ENCODE data around the gene DNAJC7.

The DNAJC7 gene

DNA sequence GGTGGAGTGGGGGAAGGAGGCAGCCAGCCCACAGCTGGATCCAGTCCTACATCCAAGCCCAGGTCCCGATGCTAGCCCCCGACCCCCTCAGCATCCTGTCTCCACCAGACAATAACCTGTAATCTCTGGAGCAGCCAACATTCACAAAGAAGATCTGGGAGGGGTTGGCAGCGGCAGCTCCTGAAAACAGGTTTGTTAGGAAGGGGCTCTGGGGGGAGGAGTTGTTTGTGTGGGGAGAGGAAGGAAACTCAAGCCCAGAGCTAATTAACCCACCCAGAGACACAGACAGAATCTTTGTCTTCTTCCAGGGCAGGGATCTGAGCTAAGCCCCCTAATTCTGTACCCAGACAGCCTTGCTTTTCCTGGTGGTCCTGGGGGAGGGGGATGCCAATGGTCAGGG, 37.8 kb upstream of the DNAJC7 start:
- H3K27ac ChIP-seq (replicated peaks): no peak overlapping the region
- H3K4me3 ChIP-seq (replicated peaks; ENCODE audit: insufficient read depth, low read length): no peak overlapping the region
- DNase-seq (ENCODE audit: low read depth in 1 of 2, low spot score in 1 of 2): no peak
- peaks cover 12% of the 10 kb centered on the region for H3K27me3 ChIP-seq (ENCODE audit: insufficient read depth, poor library complexity, severe bottlenecking)
- TF ChIP-seq SPI1 (IDR thresholded peaks at IDR 0.05; ENCODE audit: borderline replicate concordance, low read depth): no peak
- no peak for TF ChIP-seq POLR2AphosphoS5 (IDR thresholded peaks at IDR 0.05; ENCODE audit: low read depth)
- TF ChIP-seq GABPA (IDR thresholded peaks at IDR 0.05; ENCODE audit: low read depth): no peak
- TF ChIP-seq, protein P1, sequence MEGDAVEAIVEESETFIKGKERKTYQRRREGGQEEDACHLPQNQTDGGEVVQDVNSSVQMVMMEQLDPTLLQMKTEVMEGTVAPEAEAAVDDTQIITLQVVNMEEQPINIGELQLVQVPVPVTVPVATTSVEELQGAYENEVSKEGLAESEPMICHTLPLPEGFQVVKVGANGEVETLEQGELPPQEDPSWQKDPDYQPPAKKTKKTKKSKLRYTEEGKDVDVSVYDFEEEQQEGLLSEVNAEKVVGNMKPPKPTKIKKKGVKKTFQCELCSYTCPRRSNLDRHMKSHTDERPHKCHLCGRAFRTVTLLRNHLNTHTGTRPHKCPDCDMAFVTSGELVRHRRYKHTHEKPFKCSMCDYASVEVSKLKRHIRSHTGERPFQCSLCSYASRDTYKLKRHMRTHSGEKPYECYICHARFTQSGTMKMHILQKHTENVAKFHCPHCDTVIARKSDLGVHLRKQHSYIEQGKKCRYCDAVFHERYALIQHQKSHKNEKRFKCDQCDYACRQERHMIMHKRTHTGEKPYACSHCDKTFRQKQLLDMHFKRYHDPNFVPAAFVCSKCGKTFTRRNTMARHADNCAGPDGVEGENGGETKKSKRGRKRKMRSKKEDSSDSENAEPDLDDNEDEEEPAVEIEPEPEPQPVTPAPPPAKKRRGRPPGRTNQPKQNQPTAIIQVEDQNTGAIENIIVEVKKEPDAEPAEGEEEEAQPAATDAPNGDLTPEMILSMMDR (IDR thresholded peaks at IDR 0.05; ENCODE audit: insufficient read depth, low read length): no peak
- TF ChIP-seq, protein P2, sequence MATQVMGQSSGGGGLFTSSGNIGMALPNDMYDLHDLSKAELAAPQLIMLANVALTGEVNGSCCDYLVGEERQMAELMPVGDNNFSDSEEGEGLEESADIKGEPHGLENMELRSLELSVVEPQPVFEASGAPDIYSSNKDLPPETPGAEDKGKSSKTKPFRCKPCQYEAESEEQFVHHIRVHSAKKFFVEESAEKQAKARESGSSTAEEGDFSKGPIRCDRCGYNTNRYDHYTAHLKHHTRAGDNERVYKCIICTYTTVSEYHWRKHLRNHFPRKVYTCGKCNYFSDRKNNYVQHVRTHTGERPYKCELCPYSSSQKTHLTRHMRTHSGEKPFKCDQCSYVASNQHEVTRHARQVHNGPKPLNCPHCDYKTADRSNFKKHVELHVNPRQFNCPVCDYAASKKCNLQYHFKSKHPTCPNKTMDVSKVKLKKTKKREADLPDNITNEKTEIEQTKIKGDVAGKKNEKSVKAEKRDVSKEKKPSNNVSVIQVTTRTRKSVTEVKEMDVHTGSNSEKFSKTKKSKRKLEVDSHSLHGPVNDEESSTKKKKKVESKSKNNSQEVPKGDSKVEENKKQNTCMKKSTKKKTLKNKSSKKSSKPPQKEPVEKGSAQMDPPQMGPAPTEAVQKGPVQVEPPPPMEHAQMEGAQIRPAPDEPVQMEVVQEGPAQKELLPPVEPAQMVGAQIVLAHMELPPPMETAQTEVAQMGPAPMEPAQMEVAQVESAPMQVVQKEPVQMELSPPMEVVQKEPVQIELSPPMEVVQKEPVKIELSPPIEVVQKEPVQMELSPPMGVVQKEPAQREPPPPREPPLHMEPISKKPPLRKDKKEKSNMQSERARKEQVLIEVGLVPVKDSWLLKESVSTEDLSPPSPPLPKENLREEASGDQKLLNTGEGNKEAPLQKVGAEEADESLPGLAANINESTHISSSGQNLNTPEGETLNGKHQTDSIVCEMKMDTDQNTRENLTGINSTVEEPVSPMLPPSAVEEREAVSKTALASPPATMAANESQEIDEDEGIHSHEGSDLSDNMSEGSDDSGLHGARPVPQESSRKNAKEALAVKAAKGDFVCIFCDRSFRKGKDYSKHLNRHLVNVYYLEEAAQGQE (IDR thresholded peaks at IDR 0.05; ENCODE audit: insufficient replicate concordance, low read depth): no peak

DNA sequence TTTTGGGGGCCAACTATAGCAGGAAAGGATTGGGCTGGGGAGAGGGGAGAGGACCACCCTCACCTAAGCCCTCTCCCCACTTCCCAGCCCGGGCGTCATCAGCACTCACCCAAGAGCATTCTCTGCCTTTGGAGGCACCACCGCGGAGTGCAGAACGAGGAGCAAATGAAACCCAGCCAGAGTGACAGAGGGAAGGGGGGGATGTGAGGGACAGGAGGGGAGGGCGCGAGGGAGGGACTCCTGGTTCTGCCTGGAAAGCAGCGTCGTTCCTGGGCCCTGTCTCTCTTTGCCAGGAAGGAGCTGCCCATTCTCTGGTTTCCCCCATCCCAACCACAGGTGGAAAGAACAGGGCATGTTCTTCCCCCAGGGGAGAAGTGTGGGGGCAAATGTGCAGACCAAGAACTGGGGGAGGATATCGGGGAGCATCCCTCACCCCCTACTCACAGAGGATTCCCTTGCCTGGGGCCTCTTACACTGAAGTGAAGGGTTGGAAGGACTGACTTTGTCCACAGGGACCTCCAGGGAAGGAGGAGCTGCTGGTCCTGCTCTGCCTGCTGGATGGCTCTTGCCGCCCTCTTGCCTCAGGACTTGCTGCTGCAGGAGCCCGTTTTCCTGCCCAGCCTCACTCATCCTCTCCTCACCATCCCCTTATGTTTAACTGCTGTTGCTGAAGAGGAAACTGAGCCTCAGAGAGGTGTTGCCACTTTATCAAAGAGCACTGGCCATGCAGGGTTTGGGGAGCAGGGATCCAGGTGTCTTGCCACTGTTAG, 36.7 kb upstream of the DNAJC7 start:
- Histone ChIP-seq H3K4me3 (replicated peaks; ENCODE audit: insufficient read depth, low read length) (no peak overlapping the region), H3K27ac (replicated peaks) (no peak overlapping the region), H3K27me3 (ENCODE audit: insufficient read depth, poor library complexity, severe bottlenecking) (peaks cover 12% of the 10 kb centered on the region)
- no peak for TF ChIP-seq GABPA (IDR thresholded peaks at IDR 0.05; ENCODE audit: low read depth)
- TF ChIP-seq, protein P1 (IDR thresholded peaks at IDR 0.05; ENCODE audit: insufficient read depth, low read length): no peak
- DNase-seq (ENCODE audit: low read depth in 1 of 2, low spot score in 1 of 2): no peak

DNA sequence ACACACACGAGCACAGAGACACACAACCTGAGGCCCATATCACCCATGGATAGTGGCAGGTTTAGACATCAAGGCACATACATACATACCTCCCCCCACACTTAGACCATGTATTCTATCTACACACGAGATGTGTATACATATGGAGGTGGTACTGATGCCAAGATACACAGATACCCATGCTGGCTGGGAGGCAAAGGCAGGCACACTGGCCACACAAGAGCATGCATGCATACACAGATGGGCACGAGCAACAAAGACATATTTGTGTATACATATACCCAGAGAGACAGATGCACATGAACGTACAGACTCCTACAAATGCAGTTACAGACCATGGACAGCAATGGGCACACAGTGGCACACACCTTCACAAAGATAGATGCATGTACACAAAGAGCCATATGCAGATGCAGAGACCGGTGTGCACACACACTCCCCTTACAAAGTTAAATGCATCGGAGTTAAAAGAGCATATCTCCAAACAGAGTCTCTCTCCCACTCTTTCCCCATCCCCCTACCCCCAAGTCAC, 35.2 kb upstream of the DNAJC7 start:
- H3K27ac ChIP-seq (replicated peaks): no peak overlapping the region
- no peak overlapping the region for H3K4me3 ChIP-seq (replicated peaks; ENCODE audit: insufficient read depth, low read length)
- TF ChIP-seq, protein P2 (IDR thresholded peaks at IDR 0.05; ENCODE audit: insufficient replicate concordance, low read depth): peak; percentile 74
- TF ChIP-seq, protein P1 (IDR thresholded peaks at IDR 0.05; ENCODE audit: insufficient read depth, low read length): no peak
- peaks cover 12% of the 10 kb centered on the region for H3K27me3 ChIP-seq (ENCODE audit: insufficient read depth, poor library complexity, severe bottlenecking)
- no peak for DNase-seq (ENCODE audit: low read depth in 1 of 2, low spot score in 1 of 2)

DNA sequence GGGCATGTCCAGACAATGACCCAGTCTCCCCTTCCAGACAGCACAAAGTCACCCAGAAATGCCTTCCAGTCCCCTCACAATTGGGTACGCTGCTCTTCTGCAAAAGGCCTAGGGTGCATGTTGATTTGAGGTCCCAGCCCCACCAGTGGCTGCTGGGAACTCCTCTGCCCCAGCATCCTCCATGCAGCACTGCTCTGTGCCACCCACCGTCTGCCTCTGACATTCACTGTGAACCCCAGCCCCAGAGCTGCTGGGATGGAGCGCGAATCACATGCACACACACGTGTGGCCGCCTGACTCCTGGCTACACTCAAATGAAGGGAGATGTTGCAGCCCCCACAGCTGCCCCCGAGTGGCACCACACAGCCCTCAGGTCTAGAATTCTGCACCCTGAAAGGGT, 34.4 kb upstream of the DNAJC7 start:
- TF ChIP-seq, protein P2 (IDR thresholded peaks at IDR 0.05; ENCODE audit: insufficient replicate concordance, low read depth): no peak
- no peak for TF ChIP-seq POLR2AphosphoS5 (IDR thresholded peaks at IDR 0.05; ENCODE audit: low read depth)
- TF ChIP-seq, protein P1 (IDR thresholded peaks at IDR 0.05; ENCODE audit: insufficient read depth, low read length): no peak
- no peak for TF ChIP-seq SPI1 (IDR thresholded peaks at IDR 0.05; ENCODE audit: borderline replicate concordance, low read depth)
- no peak for TF ChIP-seq GABPA (IDR thresholded peaks at IDR 0.05; ENCODE audit: low read depth)
- peaks cover 12% of the 10 kb centered on the region for H3K27me3 ChIP-seq (ENCODE audit: insufficient read depth, poor library complexity, severe bottlenecking)
- no peak for DNase-seq (ENCODE audit: low read depth in 1 of 2, low spot score in 1 of 2)
- H3K27ac ChIP-seq (replicated peaks): no peak overlapping the region
- H3K4me3 ChIP-seq (replicated peaks; ENCODE audit: insufficient read depth, low read length): no peak overlapping the region

Measured in HL-60 (cell line).